ENCODE data around the gene ZNF555.

ZNF555 gene

GRCh38 chr19:2802826-2803225 lies 38.4 kb upstream of the ZNF555 start:
- no peak for DNase-seq (ENCODE audit: low read depth, low spot score)
- in situ Hi-C loops (cut with HindIII; ENCODE audit: low sequenced_read_pairs), result no loop called here
- TF ChIP-seq, protein P1, sequence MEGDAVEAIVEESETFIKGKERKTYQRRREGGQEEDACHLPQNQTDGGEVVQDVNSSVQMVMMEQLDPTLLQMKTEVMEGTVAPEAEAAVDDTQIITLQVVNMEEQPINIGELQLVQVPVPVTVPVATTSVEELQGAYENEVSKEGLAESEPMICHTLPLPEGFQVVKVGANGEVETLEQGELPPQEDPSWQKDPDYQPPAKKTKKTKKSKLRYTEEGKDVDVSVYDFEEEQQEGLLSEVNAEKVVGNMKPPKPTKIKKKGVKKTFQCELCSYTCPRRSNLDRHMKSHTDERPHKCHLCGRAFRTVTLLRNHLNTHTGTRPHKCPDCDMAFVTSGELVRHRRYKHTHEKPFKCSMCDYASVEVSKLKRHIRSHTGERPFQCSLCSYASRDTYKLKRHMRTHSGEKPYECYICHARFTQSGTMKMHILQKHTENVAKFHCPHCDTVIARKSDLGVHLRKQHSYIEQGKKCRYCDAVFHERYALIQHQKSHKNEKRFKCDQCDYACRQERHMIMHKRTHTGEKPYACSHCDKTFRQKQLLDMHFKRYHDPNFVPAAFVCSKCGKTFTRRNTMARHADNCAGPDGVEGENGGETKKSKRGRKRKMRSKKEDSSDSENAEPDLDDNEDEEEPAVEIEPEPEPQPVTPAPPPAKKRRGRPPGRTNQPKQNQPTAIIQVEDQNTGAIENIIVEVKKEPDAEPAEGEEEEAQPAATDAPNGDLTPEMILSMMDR (IDR thresholded peaks at IDR 0.05; ENCODE audit: low read depth, low read length), result no peak
- H3K4me3 ChIP-seq (ENCODE audit: low read depth, low read length), result no peak overlapping the region

- in situ Hi-C loops (cut with HindIII; ENCODE audit: low sequenced_read_pairs), result no loop called here
- TF ChIP-seq, protein P1 (IDR thresholded peaks at IDR 0.05; ENCODE audit: low read depth, low read length), result no peak
- no peak for DNase-seq (ENCODE audit: low read depth, low spot score)
- no peak overlapping the region for H3K4me3 ChIP-seq (ENCODE audit: low read depth, low read length)
Observed at GRCh38 chr19:2803486-2804155, 37.7 kb upstream of the ZNF555 start.

DNA sequence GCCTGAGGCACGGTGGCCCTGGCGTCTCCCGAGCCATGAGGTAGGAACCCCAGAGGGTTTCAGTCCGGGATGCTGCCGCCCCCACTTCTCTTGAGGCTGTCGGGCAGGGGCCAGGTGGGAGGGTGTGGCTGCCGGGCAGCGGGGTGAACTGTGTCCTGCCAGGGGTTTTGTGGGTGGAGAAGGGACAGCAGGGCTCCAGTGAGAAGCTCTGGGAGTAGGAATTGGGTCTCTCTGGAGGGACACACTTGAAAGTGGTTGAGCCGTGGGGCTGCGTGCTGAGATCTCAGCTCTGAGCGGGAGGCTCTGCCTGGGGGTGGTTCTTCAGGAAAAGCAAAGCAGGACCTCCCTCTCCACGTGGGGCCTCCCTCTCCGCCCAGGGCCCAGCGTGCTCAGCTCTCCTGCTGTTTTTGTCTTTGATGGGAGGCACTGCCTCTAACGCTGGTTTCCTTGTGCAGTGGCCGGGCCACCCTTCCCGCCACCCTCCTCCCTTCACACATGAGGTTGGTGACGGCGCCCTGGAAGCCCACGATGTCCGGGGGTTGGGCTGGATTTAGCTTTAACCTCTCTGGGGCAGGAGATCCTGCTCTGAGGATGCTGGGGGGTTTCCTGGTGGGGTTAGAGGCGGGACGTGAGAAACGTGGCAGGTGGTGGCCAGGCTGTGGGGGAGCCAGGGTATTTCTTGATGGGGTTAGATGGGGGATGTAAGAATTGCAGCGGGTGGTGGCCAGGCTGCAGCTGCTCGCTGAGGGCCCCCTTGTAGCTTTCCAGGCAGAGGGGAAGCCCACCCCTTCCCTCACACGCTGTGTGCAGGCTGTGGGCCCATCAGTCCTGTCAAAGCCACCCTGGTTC lies 36.9 kb upstream of the ZNF555 start:
- TF ChIP-seq, protein P1 (IDR thresholded peaks at IDR 0.05; ENCODE audit: low read depth, low read length), result no peak
- DNase-seq (ENCODE audit: low read depth, low spot score), result no peak
- in situ Hi-C loops (cut with HindIII; ENCODE audit: low sequenced_read_pairs), result no loop called here
- no peak overlapping the region for H3K4me3 ChIP-seq (ENCODE audit: low read depth, low read length)

GRCh38 chr19:2805261-2805900 lies 35.9 kb upstream of the ZNF555 start:
- H3K4me3 ChIP-seq (ENCODE audit: low read depth, low read length), result no peak overlapping the region
- TF ChIP-seq, protein P1 (IDR thresholded peaks at IDR 0.05; ENCODE audit: low read depth, low read length), result no peak
- DNase-seq (ENCODE audit: low read depth, low spot score), result no peak
- in situ Hi-C loops (cut with HindIII; ENCODE audit: low sequenced_read_pairs), result no loop called here

- DNase-seq (ENCODE audit: low read depth, low spot score), result no peak
- in situ Hi-C loops (cut with HindIII; ENCODE audit: low sequenced_read_pairs), result no loop called here
- TF ChIP-seq, protein P1 (IDR thresholded peaks at IDR 0.05; ENCODE audit: low read depth, low read length), result no peak
- H3K4me3 ChIP-seq (ENCODE audit: low read depth, low read length), result no peak overlapping the region
Observed at GRCh38 chr19:2805991-2806649, 35.2 kb upstream of the ZNF555 start.

DNA sequence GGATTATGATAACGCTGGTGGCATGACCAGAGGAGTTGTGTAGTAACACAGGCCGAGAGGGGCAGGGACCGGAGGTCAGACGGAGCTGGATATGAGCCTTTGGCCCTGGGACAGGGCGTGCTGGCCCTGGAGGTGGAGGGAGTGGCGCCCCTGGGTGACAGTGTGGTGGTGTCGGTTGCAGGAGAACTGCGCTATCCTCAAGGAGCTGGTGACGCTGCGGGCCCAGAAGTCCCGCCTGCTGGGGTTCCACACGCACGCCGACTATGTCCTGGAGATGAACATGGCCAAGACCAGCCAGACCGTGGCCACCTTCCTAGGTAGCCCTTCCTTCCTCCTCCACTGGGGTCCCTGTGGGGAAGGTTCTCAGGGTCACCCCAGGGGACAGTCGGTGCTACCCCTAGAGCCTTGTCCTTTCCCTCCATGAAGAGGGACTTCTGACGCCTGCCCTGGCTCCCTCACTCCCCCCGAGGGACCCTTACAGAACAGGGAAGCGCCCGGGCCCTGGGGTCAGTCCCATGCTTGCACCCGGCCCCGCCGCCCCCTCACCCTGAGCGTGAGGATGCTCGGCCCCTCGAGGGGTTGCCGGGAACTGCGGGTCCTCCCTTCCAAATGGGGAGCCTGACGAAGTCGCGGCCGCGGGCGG lies 34.4 kb upstream of the ZNF555 start:
- H3K4me3 ChIP-seq (ENCODE audit: low read depth, low read length), result no peak overlapping the region
- in situ Hi-C loops (cut with HindIII; ENCODE audit: low sequenced_read_pairs), result no loop called here
- no peak for DNase-seq (ENCODE audit: low read depth, low spot score)
- TF ChIP-seq, protein P1 (IDR thresholded peaks at IDR 0.05; ENCODE audit: low read depth, low read length), result no peak

Measured in astrocyte of the spinal cord (primary cell).